ENCODE measurements around the gene RASGEF1B. TPM values are rescaled to one million over a fixed set of nuclear protein-coding genes. Genes with fewer than 3 reads are reported as not detected.

Gene RASGEF1B
- total RNA-seq, 1 experiment from 2014 or later: 7.5 TPM

- Mint-ChIP-seq H3K9me3 (no peaks in the 10 kb centered on the region), H3K4me1 (peaks cover 3 to 7% of the 10 kb centered on the region in 2 experiments; a peak in 2 of 4 replicates), H3K27ac (no peak overlapping the region), H3K36me3 (ENCODE audit: insufficient read depth in 1 of 3, low read depth in 3 of 3) (no peaks in the 10 kb centered on the region), H3K4me3 (no peak overlapping the region), H3K27me3 (ENCODE audit: low read depth) (peaks cover 1% of the 10 kb centered on the region; the same call in 1 of the 2 replicates)
- Histone ChIP-seq H3T11ph (ENCODE audit: low read length) (no peak overlapping the region), H2AFZ (ENCODE audit: low read length) (no peak overlapping the region), H3K14ac (ENCODE audit: insufficient read depth, low read length) (no peak overlapping the region), H3K18ac (ENCODE audit: insufficient read length, low read depth, low read length) (no peak overlapping the region), H3K4me2 (ENCODE audit: insufficient read depth, insufficient read length, low read length) (no peak overlapping the region), H3K56ac (ENCODE audit: insufficient read length, low read depth, low read length) (no peak overlapping the region), H2BK15ac (ENCODE audit: low read depth, low read length) (no peak overlapping the region), H4K20me1 (ENCODE audit: control insufficient read depth, insufficient read depth, insufficient read length) (no peaks in the 10 kb centered on the region), H2BK20ac (ENCODE audit: low read depth, low read length, poor library complexity, severe bottlenecking) (no peak overlapping the region), H4K91ac (ENCODE audit: insufficient read length, low read depth, low read length) (no peak overlapping the region), H3K23ac (ENCODE audit: insufficient read length, low read depth, low read length) (no peak overlapping the region), H3K79me1 (ENCODE audit: insufficient read depth, low read depth, low read length, poor library complexity, severe bottlenecking) (no peaks in the 10 kb centered on the region), H2BK12ac (ENCODE audit: insufficient read length, low read depth, low read length) (no peak overlapping the region), H3K27me3 (ENCODE audit: insufficient read depth, low read length) (no peaks in the 10 kb centered on the region), H3K4ac (ENCODE audit: low read depth, low read length) (no peak overlapping the region), H2AK5ac (ENCODE audit: insufficient read length, low read length) (no peak overlapping the region), H3K4me1 (ENCODE audit: insufficient read depth, low read length) (no peaks in the 10 kb centered on the region), H3K9me3 (ENCODE audit: control insufficient read depth, low read depth, low read length) (no peaks in the 10 kb centered on the region), H3K27ac (ENCODE audit: insufficient read length, low read depth, low read length) (no peak overlapping the region), H3K9ac (ENCODE audit: extremely low read depth, insufficient read length, low read length) (no peak overlapping the region), H3K23me2 (ENCODE audit: insufficient read length, low read depth, low read length, poor library complexity, severe bottlenecking) (no peaks in the 10 kb centered on the region), H4K8ac (replicated peaks; ENCODE audit: insufficient read length, low read depth, low read length) (no peak overlapping the region), H3K79me2 (ENCODE audit: insufficient read depth, low read length) (no peaks in the 10 kb centered on the region), H2BK120ac (ENCODE audit: low read depth, low read length, poor library complexity, severe bottlenecking) (no peak overlapping the region), H2BK5ac (ENCODE audit: insufficient read length, low read length) (no peak overlapping the region), H4K5ac (ENCODE audit: insufficient read length, low read depth, low read length) (no peak overlapping the region)
- WGBS (ENCODE audit: extremely low coverage, insufficient read length, low lambda C conversion rate): no CpG with 5 or more reads among the region's 4 CpGs
- peak; percentile 95 for TF ChIP-seq CTCF (conservative IDR thresholded peaks at IDR 0.05)
- no peak for DNase-seq
These were observed 65.8 kb downstream of the RASGEF1B start for GRCh38 chr4:81405900-81406401.

Data from H9 (cell line).